Right kidney (tissue), 1 donor: Measurements from ENCODE around the gene RARB.

Experiments used
- DNase-seq: peaks from one replicate; pipeline ENCODE4 v3.0.0-alpha.2; 2016

RARB gene

DNA sequence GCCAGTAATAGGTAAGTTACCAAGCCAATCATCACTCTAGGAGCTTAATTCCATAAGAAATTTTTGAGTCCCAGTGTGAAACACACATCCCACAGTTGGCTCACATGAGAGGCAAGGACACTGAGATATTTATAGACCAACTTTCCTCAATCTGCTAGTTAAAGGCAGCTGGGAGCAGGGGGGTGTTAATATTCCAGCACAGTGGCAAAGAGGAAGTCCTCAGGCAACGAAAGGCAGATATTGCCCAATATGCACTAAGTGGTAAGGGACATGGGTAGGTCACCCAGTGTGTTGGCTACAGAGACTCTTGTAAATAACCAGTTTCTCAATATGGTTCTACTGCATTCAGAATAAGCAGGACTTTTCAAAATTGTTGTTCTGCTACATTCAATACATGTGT is 175.6 kb downstream of the RARB start:
- DNase-seq: no peak

DNA sequence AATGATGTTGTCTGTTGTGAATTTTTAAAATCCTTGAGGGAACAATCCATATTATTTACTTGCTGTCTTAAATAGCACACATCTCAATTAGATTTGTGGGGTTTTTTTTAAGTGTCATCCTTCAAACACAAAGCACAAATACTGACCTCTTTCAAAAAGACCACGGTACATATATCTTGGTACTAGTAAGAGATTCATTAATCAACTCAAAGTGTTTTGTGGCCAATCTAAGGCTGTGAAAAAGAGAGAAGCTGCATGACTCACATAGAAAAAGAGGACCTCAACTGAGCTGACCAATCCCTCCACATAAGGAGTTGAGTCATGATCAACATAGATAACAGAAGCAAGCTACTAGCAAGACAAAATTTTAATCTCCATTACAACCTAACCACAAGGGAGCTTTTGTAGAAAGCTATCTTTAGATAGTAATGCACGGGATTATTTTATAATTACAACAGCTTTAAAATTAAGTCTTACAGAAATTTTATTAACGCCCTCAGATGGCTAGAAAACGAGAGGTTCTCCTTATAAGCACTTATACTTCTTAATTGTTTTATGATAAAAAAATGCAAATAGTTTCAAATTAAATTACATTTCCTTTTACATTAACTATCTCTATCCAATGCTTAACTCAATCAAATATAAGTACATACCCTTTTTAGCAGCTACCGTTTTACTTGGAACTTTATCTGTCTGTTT is 176.2 kb downstream of the RARB start:
- DNase-seq: no peak

- no peak for DNase-seq
These were observed 182.1 kb downstream of the RARB start for GRCh38 chr3:25610167-25610566.

- no peak for DNase-seq
These were observed 182.7 kb downstream of the RARB start for GRCh38 chr3:25610779-25611178.

- no peak for DNase-seq
These were observed 183.1 kb downstream of the RARB start for GRCh38 chr3:25611193-25611592.

GRCh38 chr3:25618028-25618427 is 190.0 kb downstream of the RARB start:
- DNase-seq: no peak

- DNase-seq: no peak
These were observed 191.3 kb downstream of the RARB start for GRCh38 chr3:25619382-25619781.

- DNase-seq: no peak
These were observed 192.4 kb downstream of the RARB start for GRCh38 chr3:25620493-25620892.

GRCh38 chr3:25621087-25621486 is 193.0 kb downstream of the RARB start:
- no peak for DNase-seq

GRCh38 chr3:25631989-25632388 is 203.9 kb downstream of the RARB start:
- no peak for DNase-seq

DNA sequence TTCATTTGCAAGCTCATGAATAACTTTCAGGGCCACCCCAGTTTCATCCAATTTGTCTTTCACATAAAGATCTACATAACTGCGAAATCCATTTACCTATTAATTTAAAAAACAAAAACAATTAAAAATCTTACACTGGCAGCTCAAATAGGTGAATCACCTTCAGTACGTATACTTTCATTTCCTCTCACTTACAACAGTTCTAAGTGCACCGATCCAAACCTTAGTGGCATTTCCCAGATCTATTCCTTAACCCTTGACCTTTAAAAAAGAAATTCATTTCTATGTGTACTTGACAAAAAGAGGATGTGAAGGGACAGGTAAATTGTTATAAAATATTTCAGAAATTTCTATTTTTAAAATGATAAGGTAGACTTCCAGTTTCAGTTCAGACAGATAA is 205.9 kb downstream of the RARB start:
- no peak for DNase-seq

GRCh38 chr3:25635038-25635437 is 207.0 kb downstream of the RARB start:
- DNase-seq: no peak
